Prostate gland (tissue), 2 donors: Measurements from ENCODE around the gene MAPK9.

ENCODE experiments used
- POLR2AphosphoS5 ChIP-seq: sonication (generic); formaldehyde crosslinking; IDR thresholded peaks from one replicate; pipeline ENCODE4 v1.6.1; 2017; ENCODE audit warnings: antibody characterized with exemption
- TF ChIP-seq, protein P1 (sequence below), 4 experiments: fragments of 200-600 bp in 2 of 4; fragments of 450-650 bp in 2 of 4; sonication (generic) in 2 of 4; IDR thresholded peaks; 1 replicate in 3 of 4; 2 replicates in 1 of 4; pipeline ENCODE4 v1.5.1; 2016 to 2019; ENCODE audit warnings: antibody characterized with exemption in 4 of 4, mild to moderate bottlenecking in 2 of 4, moderate library complexity in 2 of 4

- TF ChIP-seq, protein P1, sequence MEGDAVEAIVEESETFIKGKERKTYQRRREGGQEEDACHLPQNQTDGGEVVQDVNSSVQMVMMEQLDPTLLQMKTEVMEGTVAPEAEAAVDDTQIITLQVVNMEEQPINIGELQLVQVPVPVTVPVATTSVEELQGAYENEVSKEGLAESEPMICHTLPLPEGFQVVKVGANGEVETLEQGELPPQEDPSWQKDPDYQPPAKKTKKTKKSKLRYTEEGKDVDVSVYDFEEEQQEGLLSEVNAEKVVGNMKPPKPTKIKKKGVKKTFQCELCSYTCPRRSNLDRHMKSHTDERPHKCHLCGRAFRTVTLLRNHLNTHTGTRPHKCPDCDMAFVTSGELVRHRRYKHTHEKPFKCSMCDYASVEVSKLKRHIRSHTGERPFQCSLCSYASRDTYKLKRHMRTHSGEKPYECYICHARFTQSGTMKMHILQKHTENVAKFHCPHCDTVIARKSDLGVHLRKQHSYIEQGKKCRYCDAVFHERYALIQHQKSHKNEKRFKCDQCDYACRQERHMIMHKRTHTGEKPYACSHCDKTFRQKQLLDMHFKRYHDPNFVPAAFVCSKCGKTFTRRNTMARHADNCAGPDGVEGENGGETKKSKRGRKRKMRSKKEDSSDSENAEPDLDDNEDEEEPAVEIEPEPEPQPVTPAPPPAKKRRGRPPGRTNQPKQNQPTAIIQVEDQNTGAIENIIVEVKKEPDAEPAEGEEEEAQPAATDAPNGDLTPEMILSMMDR (IDR thresholded peaks at IDR 0.05) = no peak
- no peak for TF ChIP-seq POLR2AphosphoS5
Measured at GRCh38 chr5:180251887-180252286, 40.0 kb downstream of the MAPK9 start.
